ENCODE measurements around the gene CRP. TPM values are rescaled to one million over a fixed set of nuclear protein-coding genes. Genes with fewer than 3 reads are reported as not detected.
"Not testable (repeated sequence)": the region's sequence is repeated elsewhere in the genome, so short reads cannot be mapped to it uniquely, and the experiment has no call there.

Gene CRP
- total RNA-seq, 1 donor from 2014 or later = not detected

- intact Hi-C loops (cut with DNase I) = no loop called here
- DNase-seq = no peak
- no peak for ATAC-seq (ENCODE audit: poor library complexity)
Measured at GRCh38 chr1:159705251-159705903, 9.0 kb downstream of the CRP start.

- intact Hi-C loops (cut with DNase I) = no loop called here
- ATAC-seq (ENCODE audit: poor library complexity) (no peak), DNase-seq (no peak)
Measured at GRCh38 chr1:159704481-159704880, 9.9 kb downstream of the CRP start.

DNA sequence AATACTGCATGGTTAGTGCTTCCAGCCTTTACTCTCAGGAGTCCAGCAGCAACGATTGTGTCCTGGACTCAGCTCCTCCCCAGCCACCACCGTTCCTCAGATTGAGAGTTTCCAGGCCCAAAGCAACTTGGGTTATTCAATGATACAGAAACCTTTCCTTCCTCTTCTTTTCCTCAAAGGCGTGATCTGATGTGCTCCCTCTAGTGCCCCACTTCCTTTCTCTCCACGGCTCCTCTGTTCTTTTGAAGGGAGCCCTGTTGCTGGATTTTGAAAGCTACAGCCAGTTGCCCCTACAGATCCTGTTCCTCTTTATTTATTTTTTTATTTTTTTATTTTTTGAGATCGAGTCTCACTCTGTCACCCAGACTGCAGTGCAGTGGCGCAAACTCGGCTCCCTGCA is 14.1 kb downstream of the CRP start:
- no peak for DNase-seq
- no peak for ATAC-seq (ENCODE audit: poor library complexity)
- intact Hi-C loops (cut with DNase I) = no loop called here

GRCh38 chr1:159699653-159700052 is 14.7 kb downstream of the CRP start:
- no peak for ATAC-seq (ENCODE audit: poor library complexity)
- no peak for DNase-seq
- intact Hi-C loops (cut with DNase I) = no loop called here

DNA sequence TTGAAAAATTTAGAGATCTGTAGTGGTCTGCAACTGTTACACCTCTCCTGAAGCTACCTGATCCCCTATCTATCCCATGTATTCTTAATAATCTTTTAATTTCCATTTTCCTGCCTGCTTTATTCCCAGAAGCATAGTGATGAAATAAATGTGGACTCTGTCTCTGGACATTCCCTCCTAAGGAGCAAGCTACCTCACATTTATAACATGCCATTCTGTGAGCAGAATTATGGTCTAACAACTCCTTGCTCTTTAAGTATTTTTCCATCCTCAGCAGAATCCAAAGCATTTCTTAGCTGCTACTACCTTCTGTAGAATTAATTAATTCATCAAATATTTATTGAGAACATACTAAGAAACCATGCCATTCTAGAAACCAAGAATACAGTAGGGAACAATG is 15.1 kb downstream of the CRP start:
- intact Hi-C loops (cut with DNase I) = no loop called here
- ATAC-seq (ENCODE audit: poor library complexity) (no peak), DNase-seq (no peak)

- no peak for DNase-seq
- intact Hi-C loops (cut with DNase I) = no loop called here
- ATAC-seq (ENCODE audit: poor library complexity) = no peak
Measured at GRCh38 chr1:159687511-159687910, 26.9 kb downstream of the CRP start.

DNA sequence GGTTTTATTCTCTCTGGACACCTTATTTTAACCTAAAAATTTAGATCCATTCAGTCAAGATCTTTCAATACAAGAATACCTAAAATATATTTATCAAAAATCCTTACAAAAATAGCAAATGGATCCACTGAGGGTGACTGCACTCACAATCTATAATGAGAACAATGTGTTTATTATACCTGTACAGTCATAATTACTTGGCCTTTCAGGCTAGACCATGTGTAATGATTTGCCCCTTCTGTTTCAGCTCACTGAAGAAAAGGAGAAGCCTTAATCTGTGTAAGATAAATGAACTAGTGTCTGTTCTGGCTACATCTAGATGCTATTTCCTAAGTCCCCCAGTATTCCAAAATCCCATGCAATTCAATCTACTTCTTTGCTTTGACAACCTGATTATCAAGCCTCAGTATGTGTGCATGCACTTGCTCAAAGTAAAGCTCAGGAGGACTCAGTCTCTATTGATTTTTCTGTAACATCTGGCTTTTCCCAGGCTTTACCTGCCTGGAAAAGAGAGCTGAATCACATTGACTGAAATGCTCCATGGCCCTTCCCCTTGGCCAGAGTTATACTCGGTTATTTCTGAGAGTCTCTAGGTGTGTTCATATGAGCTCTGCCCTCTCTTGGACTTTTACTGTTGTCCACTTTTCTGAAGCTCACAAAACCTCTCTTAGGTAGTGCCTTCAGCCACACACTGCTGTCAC is 27.6 kb downstream of the CRP start:
- no peak for DNase-seq
- ATAC-seq (ENCODE audit: poor library complexity) = no peak
- intact Hi-C loops (cut with DNase I) = no loop called here

- intact Hi-C loops (cut with DNase I) = no loop called here
- DNase-seq (no peak), ATAC-seq (ENCODE audit: poor library complexity) (no peak)
Measured at GRCh38 chr1:159678939-159679338, 35.5 kb downstream of the CRP start.

DNA sequence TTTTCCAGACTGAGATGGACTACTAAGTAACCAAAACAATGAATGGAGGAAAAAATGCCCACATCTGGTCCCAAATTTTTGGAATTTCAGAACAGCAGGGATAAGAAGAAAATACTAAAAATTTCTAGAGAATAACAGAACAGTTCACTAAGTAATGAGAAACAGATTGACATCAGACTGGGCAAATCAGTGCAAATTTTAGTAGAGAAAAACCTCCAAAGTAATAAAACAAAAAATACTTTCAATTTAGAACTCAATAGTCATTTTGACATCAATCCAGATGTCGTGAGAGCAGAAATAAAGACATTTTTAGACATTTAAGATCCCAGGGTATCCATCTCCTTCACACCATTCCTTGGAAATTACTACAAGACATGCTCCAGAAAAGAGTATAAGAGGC is 39.3 kb downstream of the CRP start:
- intact Hi-C loops (cut with DNase I) = no loop called here
- no peak for ATAC-seq (ENCODE audit: poor library complexity)
- DNase-seq = no peak

GRCh38 chr1:159672390-159672789 is 42.0 kb downstream of the CRP start:
- ATAC-seq (ENCODE audit: poor library complexity); DNase-seq; intact Hi-C loops (cut with DNase I): not testable (repeated sequence)

DNA sequence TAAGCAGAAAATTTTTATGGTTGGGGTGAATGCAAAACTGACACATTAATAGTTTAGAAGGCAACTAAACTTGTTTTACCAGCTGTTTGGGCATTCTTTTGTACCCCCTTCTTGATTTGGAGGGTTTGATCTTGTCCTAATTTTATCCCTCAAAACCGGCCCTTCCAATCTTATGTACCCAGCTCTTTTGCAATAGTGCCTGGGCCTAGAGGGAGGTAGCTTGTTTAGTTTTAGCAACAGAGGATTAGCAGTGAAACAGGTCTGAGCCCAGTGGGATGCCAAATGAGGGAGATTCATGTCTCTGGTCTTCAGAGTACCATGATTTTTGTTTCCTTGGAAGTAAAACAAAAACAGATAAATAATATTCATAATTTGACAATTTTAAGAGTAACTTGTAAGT is 45.1 kb downstream of the CRP start:
- ATAC-seq (ENCODE audit: poor library complexity) = no peak
- intact Hi-C loops (cut with DNase I) = no loop called here
- no peak for DNase-seq

GRCh38 chr1:159668739-159669138 is 45.6 kb downstream of the CRP start:
- ATAC-seq (ENCODE audit: poor library complexity) (no peak), DNase-seq (no peak)
- intact Hi-C loops (cut with DNase I) = no loop called here

DNA sequence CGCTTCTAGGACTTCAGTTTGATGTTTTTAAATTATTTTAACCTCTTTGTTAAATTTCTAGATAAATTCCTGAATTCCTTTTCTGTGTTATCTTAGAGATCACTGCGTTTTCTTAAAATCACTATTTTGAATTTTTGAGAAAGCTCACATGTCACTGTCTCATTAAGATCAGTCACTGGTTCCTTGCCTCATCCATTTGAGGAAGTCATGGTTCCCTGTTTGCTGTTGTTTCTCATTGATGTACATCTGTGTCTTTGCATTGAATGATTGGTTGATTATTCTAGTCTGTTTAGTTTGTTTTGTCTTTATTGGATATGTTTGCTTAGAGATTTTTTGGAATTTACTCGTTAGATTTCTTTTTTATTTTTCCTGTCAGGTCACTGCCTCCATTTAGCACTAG is 50.1 kb downstream of the CRP start:
- ATAC-seq (ENCODE audit: poor library complexity) (no peak), DNase-seq (no peak)
- intact Hi-C loops (cut with DNase I) = no loop called here

GRCh38 chr1:159663552-159663951 is 50.8 kb downstream of the CRP start:
- intact Hi-C loops (cut with DNase I) = no loop called here

More at GRCh38 chr1:159663552-159663951, 50.8 kb downstream of the CRP start:
- ATAC-seq (ENCODE audit: poor library complexity) (no peak), DNase-seq (no peak)

Other genes with a start within 250 kb of the CRP start
- not detected for gene OR10J5, start 178.6 kb downstream of the CRP start, total RNA-seq
- 0.32 TPM for gene APCS, start 126.8 kb downstream of the CRP start, total RNA-seq
- 15.5 TPM for gene DUSP23, start 66.4 kb upstream of the CRP start, total RNA-seq
- 0.32 TPM for gene FCRL6, start 87.8 kb upstream of the CRP start, total RNA-seq
- gene SLAMF8, start 112.3 kb upstream of the CRP start, total RNA-seq = 1.00 TPM
- gene VSIG8, start 148.1 kb upstream of the CRP start, total RNA-seq = not detected
- gene CFAP45, start 185.6 kb upstream of the CRP start, total RNA-seq = 1.2 TPM
- gene TAGLN2, start 210.9 kb upstream of the CRP start, total RNA-seq = 116 TPM
- 0.30 TPM for gene IGSF9, start 231.0 kb upstream of the CRP start, total RNA-seq
- not detected for gene SLAMF9, start 239.6 kb upstream of the CRP start, total RNA-seq